ENCODE data around the gene RAPGEF1.
"Not testable (repeated sequence)": the region's sequence is repeated elsewhere in the genome, so short reads cannot be mapped to it uniquely, and the experiment has no call there.

DNA sequence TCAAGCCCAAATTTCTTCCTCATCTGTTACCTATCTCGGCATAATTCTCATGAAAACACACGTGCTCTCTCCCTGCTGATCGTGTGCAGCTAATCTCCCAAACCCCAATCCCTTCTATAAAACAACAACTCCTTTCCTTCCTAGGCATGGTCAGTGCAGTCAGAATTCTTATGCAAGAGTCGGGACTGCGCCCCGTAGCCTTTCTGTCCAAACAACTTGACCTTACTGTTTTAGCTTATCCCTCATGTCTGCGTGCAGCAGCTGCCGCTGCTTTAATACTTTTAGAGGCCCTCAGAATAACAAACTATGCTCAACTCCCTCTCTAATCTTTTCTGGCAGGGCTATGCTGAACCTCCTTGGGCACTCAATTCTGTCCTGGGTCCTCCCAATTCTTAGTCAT is 189.4 kb downstream of the RAPGEF1 start:
- TF ChIP-seq POLR2A (IDR thresholded peaks at IDR 0.05; ENCODE audit: low read depth, low read length); PAX5 (IDR thresholded peaks at IDR 0.05; ENCODE audit: insufficient read depth, low read length, severe bottlenecking); POLR2AphosphoS5 (IDR thresholded peaks at IDR 0.05; ENCODE audit: low read depth, low read length); TAF1 (IDR thresholded peaks at IDR 0.05; ENCODE audit: low read depth, low read length): not testable (repeated sequence)
